Testis (tissue), 3 donors: Measurements from ENCODE around the gene NCR3LG1. TPM values are rescaled to one million over a fixed set of nuclear protein-coding genes. Genes with fewer than 3 reads are reported as not detected.
A peak's percentile ranks its signal among the peaks of the same experiment; 100 is the strongest.

Source experiments
- DNase-seq: peaks from one replicate; pipeline ENCODE4 v3.0.0-alpha.2; 2019
- H3K27ac ChIP-seq, 2 donors: fragments of 200-600 bp; sonication (generic); one replicate each; pipeline ENCODE4 v1.5.1; 2019
- H3K27me3 ChIP-seq: fragments of 200-600 bp; sonication (generic); one replicate; pipeline ENCODE4 v1.5.1; 2019
- H3K36me3 ChIP-seq: fragments of 200-600 bp; sonication (generic); one replicate; pipeline ENCODE4 v1.5.1; 2017; ENCODE audit warnings: low read depth; ENCODE audit errors: missing control alignments
- H3K4me1 ChIP-seq: fragments of 200-600 bp; sonication (generic); one replicate; pipeline ENCODE4 v1.5.1; 2019
- H3K4me3 ChIP-seq, 2 donors: fragments of 200-600 bp; sonication (generic); one replicate each; pipeline ENCODE4 v1.5.1; 2017 to 2019
- H3K9me3 ChIP-seq: fragments of 200-600 bp; sonication (generic); one replicate; pipeline ENCODE4 v1.5.1; 2017
- CTCF ChIP-seq, 3 experiments: fragments of 450-650 bp in 2 of 3; fragments of 200-600 bp in 1 of 3; sonication (generic) in 1 of 3; IDR thresholded peaks; one replicate each; pipeline ENCODE4 v1.5.1; 2016 to 2019; ENCODE audit warnings: antibody characterized with exemption in 3 of 3, mild to moderate bottlenecking in 2 of 3, moderate library complexity in 1 of 3
- POLR2A ChIP-seq: fragments of 450-650 bp; IDR thresholded peaks from one replicate; pipeline ENCODE4 v1.6.1; 2017; ENCODE audit warnings: antibody characterized with exemption, mild to moderate bottlenecking, moderate library complexity
- WGBS, 2 donors: methylation state at CpG; one replicate each; pipeline ENCODE4 v1.1.5; 2018; 5-methylcytosine and 5-hydroxymethylcytosine counted together
- intact Hi-C: fragments of 100-400 bp; cut with DNase I; formaldehyde crosslinking; loops from one replicate; pipeline ENCODE4 v1.15.1; 2023; ENCODE audit warnings: low total_unique reads
- polyA plus RNA-seq: library from polyadenylated mRNA; stranded (reverse); fragments of 350-450 nt; fragmentation: Illumina TruSeq; extraction: RNeasy Lipid Tissue Mini Kit (QIAGEN cat#74804); gene quantifications from one replicate; pipeline ENCODE4 v1.2.3, GENCODE V29; 2014; ENCODE audit warnings: low read depth, low replicate concordance; ENCODE audit not compliant: insufficient read depth
- total RNA-seq, 2 donors: library from RNA; depleted of rRNA; stranded (reverse); fragments of >200 nt; gene quantifications; one replicate each; pipeline ENCODE4 v1.2.3, GENCODE V29; 2016

NCR3LG1 gene
- total and polyA plus RNA-seq, 3 donors from 2014 or later: 5.0 to 10.0 (median 9.3) TPM

DNA sequence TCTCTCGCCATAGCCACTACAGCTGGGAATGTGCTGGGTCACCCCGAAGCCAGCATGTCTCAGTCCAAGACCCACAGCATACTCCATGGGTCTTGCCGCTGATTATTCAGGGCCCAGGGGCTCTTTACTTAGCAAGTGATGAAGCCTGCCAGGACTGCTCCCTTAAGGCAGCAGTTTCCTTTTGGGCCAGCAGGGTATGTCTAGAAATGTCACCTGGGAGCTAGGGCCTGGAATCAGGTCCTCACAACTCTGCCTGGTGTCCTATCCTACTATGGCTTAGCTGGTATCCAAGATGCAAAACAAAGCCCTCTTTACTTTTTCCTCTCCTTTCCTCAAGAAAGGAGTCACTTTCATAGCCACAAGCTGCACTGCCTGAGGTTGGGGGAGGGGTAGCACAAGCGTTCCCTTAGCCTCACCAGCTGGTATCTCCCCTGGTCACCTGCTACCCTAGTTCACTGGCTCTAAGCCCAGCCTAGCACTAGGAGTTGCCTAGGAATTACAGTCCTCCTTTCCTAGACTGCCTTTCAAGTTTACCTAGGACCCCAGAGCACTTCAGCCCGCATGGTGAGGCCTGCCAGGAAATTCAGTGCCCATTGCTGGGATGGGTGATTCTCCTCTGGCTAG, 22.6 kb upstream of the NCR3LG1 start:
- intact Hi-C loops: no loop called here
- Histone ChIP-seq H3K27ac (no peak overlapping the region), H3K9me3 (no peaks in the 10 kb centered on the region), H3K27me3 (no peaks in the 10 kb centered on the region), H3K4me3 (no peak overlapping the region), H3K4me1 (no peaks in the 10 kb centered on the region), H3K36me3 (no peaks in the 10 kb centered on the region)
- 92 to 94% methylated on average over 3 to 5 of the region's 5 CpGs for WGBS, 2 donors
- no peak for DNase-seq
- TF ChIP-seq CTCF (IDR thresholded peaks at IDR 0.05) (no peak), POLR2A (no peak)

GRCh38 chr11:17331669-17332068, 19.9 kb upstream of the NCR3LG1 start:
- H3K27ac ChIP-seq: no peak overlapping the region
- H3K36me3 ChIP-seq: no peaks in the 10 kb centered on the region
- intact Hi-C loops: no loop called here
- H3K4me1 ChIP-seq: no peaks in the 10 kb centered on the region
- H3K4me3 ChIP-seq: no peak overlapping the region
- no peaks in the 10 kb centered on the region for H3K9me3 ChIP-seq
- TF ChIP-seq CTCF (IDR thresholded peaks at IDR 0.05) (no peak), POLR2A (no peak)
- no peaks in the 10 kb centered on the region for H3K27me3 ChIP-seq
- WGBS, 2 donors: 64% methylated on average over 2 of the region's 2 CpGs
- DNase-seq: no peak

GRCh38 chr11:17333799-17334586, 17.6 kb upstream of the NCR3LG1 start:
- Histone ChIP-seq H3K36me3 (no peaks in the 10 kb centered on the region), H3K9me3 (no peaks in the 10 kb centered on the region), H3K4me3 (no peak overlapping the region), H3K27ac (no peak overlapping the region), H3K27me3 (no peaks in the 10 kb centered on the region), H3K4me1 (no peaks in the 10 kb centered on the region)
- TF ChIP-seq CTCF (IDR thresholded peaks at IDR 0.05) (no peak), POLR2A (no peak)
- intact Hi-C loops: no loop called here
- WGBS, 2 donors: 82 to 83% methylated on average over 4 of the region's 4 CpGs
- DNase-seq: peak; percentile 30

GRCh38 chr11:17343257-17343656, 8.3 kb upstream of the NCR3LG1 start:
- intact Hi-C loops: no loop called here
- DNase-seq: no peak
- TF ChIP-seq CTCF (IDR thresholded peaks at IDR 0.05): no peak
- TF ChIP-seq POLR2A: no peak
- Histone ChIP-seq H3K27ac (no peak overlapping the region), H3K4me3 (no peak overlapping the region), H3K36me3 (no peaks in the 10 kb centered on the region), H3K27me3 (no peaks in the 10 kb centered on the region), H3K9me3 (no peaks in the 10 kb centered on the region), H3K4me1 (no peaks in the 10 kb centered on the region)
- WGBS, 2 donors: 95 to 97% methylated on average over 2 of the region's 2 CpGs
